ENCODE results near the gene MIDN.
"Not testable (repeated sequence)": the region's sequence is repeated elsewhere in the genome, so short reads cannot be mapped to it uniquely, and the experiment has no call there.

The MIDN gene

DNA sequence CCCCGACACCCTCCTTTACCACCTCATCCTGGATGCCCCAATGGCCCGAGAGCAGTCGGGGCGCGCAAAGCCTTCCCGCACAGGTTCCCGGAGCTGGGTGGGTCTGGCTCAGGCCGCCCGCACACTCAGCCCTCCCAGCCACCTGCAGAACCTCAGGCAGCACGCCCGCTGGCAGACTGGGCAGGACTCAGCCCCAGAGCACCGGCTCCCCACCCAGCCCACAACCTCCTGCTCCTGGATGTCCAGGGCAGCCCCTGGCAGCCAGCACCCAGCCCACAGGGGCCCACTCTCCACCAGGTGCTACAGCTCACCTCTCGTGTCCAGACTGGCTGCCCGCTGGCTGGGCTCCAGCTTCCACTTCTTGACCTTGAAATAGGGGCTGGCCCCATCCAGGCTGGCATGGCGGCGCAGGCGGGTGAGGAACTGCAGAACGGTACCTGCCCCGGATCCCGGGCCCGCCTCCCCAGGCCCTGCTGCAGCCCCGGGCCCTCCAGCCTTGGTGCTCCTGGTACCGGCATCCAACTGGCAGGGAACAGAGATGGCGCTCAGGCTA, 15.2 kb upstream of the MIDN start:
- DNase-seq, result no peak

DNA sequence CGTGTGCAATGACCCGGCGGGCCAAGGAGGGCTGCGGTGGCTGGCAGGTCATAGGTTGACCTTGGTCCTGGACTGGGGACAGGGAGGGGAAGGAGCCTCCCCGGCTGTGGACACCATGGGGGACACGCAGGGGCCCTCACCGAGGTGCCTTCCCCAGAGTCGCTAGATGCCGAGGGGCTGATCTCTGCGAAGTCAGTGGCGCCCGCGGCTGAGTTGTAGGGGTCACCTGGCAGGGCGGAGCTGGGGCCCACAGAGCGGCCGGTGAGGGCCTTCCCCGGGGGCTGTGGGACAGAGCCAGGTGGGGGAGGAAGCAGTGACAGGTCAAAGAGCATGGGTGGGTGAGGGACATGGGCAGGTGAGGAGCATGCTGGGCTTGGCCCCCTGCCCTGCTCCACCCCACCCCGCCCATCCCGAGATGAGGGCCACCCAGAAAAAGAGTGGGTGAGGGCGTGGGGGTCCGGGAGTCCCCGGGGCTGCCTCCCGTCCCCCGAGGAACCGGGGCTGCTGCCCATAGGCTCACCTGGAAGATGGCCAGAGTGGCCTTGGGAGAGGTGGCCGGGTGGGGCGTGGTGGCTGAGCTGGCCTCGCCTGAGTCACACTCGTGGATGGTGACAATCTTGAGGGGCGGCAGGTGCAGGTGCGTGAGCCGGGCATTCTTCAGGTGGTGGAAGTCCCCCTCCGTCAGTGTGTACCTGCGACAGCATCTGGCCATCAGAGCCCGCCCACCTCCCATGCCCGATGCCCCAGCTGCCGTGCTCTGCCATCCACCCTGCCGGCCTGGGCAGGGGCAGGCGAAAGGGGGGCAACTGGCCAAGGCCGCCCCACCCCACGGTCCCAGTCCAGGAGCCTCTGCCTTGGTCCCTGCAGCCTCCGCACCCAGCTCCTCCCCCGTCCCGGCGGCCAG, 14.1 kb upstream of the MIDN start:
- no peak for DNase-seq

DNA sequence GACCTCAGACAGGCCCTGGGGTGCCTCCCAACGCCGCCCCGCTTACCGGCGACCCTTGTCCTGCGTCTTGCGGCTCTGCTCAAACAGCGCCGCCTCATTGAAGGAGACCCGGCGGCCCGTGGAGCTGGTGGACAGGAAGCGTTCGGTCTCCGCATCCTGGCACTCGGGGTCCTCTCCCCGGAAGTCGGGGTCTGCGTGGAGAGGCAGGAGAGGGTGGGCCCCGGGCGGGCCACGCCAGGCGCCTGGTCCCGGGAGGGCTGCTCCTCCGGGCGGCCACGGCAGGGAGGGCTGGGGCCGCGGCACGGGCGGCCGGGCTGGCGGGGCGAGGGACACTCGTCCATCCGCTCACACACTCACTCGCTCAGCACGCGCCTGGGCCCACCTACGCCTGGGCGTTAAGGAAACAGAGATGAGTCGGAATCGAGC, 13.4 kb upstream of the MIDN start:
- DNase-seq, result no peak

DNA sequence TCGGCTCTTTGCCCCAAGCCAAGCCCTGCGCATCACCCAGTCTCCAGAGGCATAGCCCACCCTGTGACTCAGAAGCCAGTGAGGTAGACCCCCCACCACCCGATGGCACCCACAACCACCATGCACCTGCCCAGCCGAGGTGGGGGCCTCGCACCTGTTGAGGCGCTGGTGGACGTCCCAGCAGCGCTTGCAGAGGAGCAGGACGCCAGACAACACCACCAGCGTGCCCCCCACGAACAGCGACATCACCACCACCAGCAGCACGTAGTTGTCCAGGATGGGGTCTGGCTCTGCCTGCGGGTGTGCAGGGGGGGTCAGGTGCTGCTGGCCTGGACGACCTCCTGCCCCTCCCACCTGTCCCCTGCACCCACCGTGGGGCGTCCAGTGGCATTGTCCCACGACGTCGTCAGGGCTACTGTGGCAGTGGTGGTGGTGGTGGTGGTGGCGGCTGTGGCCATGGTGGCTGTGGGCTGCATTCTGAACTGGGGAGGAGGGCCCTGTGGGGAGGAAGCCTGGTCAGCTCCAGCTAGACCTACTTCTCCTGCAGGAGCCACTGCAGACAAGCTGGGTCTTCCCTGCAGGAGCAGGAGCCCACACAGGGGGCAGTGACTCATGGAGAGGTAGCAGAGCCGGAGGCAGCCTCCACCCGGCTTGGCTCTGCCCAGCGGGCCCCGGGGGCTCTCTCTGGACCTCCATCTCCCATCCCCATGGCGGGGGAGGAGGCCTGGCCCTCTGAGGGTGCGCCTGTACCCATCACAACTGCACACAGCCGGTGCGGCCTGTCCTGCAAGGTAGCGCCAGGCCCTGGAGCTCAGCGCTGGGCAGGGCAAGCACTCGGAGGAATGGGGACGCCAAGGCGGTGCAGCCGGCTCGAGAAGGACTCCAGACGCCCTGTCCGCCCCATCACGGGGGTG, 12.5 kb upstream of the MIDN start:
- DNase-seq, result no peak

DNA sequence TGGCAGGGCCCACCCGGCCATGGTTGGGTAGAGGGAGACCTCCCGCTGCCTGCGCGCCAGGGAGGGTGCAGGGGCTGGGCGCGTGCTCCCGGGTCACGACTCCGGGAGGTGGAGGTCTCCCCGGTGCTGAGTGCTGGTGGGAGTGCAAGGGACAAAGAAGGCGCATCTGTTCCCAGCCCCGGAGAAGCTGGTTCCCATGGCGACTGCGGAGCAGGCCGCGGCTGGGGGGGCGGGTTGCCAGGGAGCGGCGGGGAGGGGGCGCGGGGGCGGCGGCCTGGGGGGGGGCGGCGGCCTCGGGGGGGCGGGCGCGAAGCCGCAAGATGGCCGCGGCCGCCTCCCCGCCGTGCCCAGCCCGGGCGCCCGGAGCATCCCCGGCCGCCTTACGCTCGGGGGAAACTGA, 11.8 kb upstream of the MIDN start:
- DNase-seq, result no peak

DNA sequence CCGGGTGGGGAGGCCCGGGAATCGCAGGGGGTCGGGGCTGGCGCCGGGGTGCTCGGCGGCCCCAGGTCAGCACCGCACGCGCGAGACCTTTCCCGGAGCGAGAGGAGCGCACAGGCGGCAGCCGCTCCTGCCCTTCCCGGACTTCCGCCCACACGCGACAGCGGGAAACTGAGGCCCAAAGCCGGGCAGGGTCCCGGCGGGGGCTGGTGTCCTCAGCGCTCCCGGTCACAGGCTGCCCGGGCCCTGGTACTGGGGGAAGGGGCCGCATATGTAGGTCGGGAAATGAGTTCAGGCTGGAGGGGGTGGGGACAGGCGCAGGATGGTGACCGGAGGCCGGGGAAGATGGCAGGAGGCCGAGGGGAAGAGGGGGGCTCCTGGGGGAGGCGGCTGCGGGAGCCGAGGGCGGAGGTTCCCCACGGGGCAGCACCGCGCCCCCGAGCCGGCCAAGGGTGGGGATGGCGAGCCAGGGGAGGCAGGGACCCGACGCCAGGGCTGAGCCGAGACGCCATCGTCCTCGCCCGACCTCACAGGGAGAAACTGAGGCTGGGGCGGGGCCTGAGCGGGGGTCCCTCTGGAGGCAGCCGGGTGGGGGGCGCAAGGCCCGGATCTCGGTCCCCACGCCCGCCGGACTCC, 11.2 kb upstream of the MIDN start:
- no peak for DNase-seq

DNA sequence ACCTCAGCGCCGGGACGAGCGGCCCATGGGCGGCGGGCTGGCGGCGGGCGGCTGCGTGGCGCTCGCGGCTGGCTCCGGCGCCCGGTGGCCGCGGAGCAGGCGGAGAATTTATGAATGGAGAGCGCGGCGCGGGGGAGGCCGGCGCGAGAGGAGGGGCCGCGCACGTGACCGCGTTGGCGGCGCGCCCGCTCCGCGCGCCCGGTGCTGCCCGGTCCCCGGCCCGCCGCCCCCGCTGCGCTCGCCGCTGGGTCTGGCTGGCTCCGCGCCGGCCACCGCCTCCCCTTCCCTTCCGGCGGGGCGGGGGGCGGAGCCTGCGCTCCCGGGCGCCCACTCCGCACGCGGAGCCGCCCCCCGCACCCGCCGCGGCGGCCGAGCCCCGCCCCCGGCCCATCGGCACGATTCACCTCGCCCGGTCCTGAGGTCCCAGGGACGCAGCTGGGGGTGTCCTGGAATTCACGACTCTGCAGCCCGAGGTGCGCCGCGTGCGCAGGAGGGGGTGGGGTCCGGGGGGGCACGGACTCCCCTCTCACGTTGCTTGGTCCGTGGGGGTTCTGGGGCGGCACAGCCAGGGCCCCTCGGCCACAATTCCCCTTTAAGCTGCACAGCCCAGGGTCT, 10.5 kb upstream of the MIDN start, which contains the start of gene CBARP:
CBARP (minus strand) TSS at position 252 of the 615 bp plus-strand sequence. CDS start 1,905 bp downstream, outside the sequence.
- no peak for DNase-seq

DNA sequence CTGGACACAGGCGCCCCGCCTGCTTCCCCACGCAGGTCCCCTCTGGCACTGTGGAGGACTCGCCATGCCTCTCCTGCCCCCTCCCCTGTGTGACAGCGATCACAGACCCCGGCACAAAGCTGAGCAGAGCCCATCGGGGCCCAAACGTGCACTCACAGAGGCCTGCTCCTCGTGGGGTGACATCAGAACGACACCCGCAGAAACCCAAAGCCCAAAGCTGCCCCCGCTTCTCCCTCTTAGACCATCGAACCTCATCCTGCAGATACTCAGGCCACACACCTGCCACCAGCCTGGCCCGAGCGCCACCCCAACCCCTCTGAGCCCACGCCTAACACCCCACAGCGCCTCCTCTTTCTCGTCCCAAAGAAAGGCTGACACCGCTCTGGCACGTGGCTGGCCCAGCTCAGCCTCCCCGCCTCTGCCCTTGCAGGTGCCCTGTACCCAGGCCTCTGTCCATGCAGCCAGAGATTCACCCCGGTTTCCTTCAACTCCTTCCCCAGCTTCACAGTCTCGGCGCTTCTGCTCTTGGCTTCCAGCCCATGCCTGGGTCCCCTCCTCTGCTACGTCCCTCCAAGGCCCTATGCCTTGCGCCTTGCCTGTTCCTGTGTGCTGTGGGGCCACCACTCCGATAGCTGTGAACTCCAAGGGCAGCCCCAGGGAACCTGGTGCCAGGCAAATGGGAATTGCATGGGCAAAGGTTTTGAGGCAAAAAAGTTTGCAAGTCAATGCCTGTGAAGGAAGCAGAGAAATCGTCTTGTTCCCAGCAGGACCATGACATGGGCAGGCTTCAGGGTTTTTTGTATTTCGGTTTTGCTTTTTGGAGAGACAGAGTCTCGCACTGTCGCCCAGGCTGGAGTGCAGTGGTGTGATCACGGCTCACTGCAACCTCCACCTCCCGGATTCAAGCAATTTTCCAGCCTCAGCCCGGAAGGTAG, 9.7 kb upstream of the MIDN start:
- no peak for DNase-seq

DNA sequence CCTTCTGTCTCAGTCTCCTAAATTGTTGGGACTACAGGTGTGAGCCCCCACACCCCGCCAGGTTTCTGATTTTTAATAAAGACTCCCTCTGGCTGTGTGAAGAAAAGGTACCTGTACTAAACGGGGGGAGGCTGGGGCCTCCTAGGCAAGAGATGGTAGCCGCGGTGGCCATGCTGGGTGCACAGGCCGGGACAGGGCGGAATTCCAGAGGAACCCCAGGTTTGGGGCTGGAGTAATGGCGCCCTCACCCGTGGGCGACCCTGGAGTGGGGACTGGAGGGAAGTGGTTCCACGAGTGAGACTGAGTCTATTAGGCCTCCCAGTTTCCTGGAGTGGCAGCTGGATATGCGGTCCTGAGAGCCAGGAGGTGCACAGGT, 9.0 kb upstream of the MIDN start:
- no peak for DNase-seq

DNA sequence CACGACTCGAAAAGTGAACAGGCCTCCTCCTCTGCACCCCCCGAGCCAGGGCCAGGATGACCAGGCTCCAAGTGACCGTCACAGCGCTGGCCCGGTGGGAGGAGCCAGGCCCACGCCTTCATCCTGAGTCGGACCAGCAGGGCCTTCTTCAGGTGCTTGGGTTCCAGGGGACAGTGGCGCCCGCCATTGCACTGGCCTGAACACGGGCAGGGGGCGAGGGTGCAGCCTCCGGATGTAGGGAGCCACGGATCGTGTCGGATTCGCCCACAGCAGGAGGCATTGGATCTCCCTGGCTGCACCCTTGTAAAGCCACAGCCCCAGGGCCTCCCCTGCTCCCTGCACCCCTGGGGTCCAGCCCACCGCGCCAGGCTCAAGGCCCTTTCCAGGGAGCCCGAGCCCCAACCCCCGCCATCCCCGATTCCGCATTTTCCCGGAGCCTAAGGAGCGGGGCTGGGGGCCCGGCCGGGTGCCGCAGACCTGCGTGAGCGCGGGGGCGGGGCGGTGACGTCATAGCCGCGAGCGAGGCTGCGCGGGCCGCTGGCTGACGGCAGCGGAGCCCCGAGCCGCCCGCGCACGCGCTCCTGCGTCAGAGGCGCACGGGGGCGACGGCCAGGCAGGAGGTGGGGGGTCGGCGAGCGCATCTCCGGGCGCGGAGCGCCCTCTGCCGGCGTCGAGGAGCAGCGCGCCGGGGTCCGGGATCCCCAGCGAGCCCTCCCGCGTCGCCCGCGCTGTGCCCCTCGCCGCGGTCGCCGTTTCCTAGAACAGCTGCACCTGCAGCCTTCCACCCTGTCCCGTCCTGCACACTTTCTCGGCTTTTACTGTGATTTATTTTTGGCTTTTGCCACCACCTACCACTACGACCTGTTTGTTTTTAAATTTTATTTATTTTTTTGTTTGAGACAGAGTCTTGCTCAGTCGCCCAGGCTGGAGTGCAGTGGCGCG, 8.3 kb upstream of the MIDN start:
- peak; percentile 78 for DNase-seq

DNA sequence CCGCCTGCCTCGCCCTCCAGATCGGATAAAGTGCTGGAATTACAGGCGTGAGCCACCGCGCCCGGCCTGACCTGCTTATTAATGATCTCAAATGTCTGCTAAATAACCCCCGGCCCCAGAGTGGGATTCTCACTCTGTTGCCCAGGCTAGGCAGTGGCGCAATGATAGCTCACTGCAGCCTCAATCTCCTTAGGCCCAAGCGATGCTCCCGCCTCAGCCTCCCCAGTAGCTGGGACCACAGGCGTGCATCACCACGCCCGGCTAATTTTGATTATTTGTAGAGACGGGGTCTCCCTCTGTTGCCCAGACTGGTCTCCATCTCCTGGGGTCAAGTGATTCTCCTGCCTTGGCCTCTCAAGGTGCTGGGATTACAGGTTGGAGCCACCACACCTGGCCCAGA, 7.5 kb upstream of the MIDN start:
- DNase-seq, result no peak

DNA sequence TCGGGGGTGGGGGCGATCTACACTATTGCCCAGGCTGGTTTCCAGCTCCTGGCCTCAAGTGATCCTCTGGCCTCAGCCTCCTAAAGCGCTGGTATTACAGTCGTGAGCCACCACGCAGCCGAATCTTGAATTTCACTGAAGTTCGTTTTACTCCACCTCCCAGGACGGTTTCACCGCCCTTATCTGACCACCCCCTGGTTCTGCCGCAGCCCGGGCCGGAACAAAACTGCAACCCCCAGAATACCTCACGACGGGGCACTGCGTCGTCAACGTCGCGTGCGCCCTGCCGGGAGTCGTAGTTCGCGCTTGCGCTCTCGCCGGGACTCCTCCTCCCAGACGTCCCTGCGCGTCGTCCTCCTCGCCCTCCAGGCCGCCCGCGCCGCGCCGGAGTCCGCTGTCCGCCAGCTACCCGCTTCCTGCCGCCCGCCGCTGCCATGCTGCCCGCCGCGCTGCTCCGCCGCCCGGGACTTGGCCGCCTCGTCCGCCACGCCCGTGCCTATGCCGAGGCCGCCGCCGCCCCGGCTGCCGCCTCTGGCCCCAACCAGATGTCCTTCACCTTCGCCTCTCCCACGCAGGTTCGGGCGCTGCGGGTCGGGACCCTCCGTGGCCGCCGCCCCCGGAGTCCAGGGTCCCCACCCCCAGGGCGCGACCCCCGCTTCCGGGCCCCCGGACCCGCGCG, 6.8 kb upstream of the MIDN start, which contains the start of gene ATP5F1D:
ATP5F1D (plus strand) TSS at position 335 of the 679 bp plus-strand sequence; CDS start at position 435, 100 bp downstream.
- DNase-seq, result peak; percentile 73

DNA sequence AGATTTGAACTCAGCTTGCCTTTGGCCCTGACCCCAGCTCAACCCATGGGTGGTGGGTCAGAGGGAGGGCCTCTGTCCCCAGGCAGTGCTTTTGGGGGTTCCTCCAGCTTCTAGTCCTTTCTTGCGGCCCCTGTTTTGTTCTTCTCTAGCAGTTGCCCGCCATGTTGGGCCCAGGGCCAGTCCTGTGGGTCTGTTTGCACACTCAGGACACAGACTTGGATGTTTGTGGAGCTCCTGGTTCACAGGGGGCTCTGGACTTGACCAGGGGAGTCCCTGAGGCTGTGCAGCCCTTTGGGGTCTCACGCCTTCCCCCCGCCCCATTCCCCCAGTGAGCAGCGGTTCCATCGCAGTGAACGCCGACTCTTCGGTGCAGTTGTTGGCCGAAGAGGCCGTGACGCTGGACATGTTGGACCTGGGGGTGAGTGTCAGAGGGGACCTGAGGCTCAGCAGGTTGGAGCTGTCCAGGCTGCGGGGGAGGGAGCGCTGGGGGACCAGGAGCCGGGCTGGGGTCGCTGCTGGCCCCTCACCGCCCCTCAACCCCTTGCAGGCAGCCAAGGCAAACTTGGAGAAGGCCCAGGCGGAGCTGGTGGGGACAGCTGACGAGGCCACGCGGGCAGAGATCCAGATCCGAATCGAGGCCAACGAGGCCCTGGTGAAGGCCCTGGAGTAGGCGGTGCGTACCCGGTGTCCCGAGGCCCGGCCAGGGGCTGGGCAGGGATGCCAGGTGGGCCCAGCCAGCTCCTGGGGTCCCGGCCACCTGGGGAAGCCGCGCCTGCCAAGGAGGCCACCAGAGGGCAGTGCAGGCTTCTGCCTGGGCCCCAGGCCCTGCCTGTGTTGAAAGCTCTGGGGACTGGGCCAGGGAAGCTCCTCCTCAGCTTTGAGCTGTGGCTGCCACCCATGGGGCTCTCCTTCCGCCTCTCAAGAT, 4.4 kb upstream of the MIDN start:
- DNase-seq, result no peak

DNA sequence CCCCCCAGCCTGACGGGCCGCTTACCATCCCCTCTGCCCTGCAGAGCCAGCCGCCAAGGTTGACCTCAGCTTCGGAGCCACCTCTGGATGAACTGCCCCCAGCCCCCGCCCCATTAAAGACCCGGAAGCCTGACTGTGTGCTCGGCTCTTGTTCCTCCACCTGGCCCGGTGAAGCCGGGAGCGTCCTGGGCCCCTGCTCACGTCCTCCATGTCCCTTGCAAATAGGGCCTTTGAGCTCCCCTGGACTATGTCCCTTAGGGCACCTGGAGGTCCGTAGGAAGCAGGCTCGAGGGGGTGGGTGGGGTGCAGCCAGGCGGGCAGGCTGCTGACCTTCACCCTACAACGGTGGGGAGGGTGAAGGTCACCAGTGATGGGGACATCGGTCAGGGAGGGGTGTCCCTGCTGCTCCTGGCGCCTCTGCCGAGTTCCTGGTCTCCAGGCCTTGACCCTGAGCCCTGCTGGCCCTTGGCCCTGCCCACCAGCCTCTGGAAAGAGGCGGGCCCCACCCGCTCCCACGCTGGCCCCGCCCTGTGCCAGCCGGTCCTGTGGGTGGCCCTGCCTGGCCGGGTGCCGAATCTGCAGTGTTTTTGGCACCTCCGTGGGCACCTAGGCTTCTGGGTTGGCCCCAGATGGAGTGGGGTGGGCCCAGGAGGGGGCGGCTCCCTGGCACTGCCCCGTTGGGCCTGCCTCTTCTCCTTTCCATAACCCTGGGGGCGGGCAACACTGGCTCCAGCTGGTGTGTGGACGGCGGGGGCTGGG, 3.5 kb upstream of the MIDN start:
- no peak for DNase-seq

DNA sequence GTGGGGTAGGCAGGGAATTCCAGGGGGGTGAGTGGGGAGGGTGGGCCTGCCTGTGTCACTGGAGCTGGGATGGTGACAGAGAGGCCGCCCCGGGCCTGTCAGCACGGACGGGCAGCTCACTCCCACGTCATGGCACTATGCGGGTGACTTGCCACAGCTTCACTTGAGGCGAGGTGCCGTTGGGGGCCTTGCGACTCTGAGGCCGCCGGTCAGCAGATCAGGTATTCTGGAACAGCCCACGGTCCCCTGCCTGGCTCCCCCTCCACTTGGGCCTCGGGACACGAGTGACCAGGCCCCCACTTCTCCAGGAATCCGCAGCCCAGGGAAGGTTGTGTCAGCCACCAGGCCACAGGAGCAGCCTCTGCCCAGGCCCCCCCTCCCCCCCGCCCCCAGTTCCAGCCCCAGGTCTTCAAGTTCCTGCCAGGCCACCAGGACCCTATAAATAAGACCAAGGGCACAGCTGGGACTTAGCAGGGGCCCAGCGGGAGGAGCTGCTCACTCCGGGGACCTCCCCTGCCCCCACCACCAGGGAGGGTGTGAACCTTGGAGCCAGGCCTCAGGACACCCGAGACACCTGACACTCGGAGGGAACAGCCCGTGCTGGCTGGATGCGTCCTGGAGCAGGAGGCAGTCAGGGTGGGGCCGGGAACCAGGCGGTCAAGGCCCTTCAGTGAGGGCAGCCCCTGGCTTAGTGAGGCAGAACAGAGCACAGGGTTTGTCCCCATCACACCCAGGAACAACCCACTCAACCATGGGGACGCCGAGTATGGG, 2.7 kb upstream of the MIDN start:
- DNase-seq, result no peak

DNA sequence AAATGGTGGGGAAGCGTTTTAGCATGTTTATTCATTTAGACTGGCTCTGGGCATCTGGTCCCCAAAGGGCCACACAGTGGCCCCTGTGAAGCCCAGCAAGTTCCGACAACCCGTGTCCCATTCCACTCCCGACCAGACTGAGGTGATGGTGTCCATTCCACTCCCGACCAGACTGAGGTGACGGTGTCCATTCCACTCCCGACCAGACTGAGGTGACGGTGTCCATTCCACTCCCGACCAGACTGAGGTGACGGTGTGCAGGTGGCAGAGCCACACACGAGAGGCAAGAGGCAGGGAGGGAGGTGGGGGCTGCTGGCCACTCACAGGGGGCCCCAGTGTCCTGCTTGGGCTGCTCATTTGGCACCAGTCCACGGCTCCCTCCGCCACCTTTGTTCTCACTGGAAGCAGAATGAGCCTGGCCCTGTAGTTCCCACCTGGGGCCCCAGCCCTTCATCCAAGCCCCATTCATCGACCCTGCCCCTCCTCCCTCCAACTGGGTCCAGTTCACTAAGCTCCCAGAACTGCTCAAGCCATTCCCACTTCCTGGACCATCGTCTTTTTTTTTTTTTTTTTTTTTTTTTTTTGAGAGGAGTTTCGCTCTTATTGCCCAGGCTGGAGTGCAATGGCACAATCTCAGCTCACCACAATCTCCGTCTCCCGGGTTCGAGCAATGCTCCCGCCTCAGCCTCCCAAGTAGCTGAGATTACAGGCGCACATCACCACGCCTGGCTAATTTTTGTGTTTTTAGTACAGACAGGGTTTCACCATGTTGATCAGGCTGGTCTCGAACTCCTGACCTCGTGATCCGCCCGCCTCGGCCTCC, 1.9 kb upstream of the MIDN start:
- DNase-seq, result not testable (repeated sequence)
